ENCODE data around the gene DGKI. TPM values are rescaled to one million over a fixed set of nuclear protein-coding genes. Genes with fewer than 3 reads are reported as not detected.

Gene DGKI
- total and polyA plus RNA-seq, 4 donors: 1.1 to 11.3 (median 5.2) TPM

GRCh38 chr7:137606061-137606674 lies 240.6 kb downstream of the DGKI start:
- ATAC-seq (ENCODE audit: low FRiP score) (no peak), DNase-seq (no peak)
- 63 to 65% methylated on average over 5 of the region's 5 CpGs for WGBS, 2 donors
- Histone ChIP-seq H3K36me3 (ENCODE audit: control insufficient read depth in 1 of 2, insufficient read depth in 2 of 2, low read length in 1 of 2) (no peaks in the 10 kb centered on the region), H3K4me3 (ENCODE audit: low read length in 2 of 2) (no peak overlapping the region), H3K9me3 (ENCODE audit: control insufficient read depth, low read length) (no peaks in the 10 kb centered on the region), H3K27me3 (ENCODE audit: control insufficient read depth in 1 of 2, insufficient read depth in 2 of 2, low read length in 1 of 2) (no peaks in the 10 kb centered on the region), H3K27ac (ENCODE audit: low read depth in 1 of 2, low read length in 2 of 2) (no peak overlapping the region), H3K4me1 (ENCODE audit: control insufficient read depth in 1 of 2, insufficient read depth in 2 of 2, low read length in 2 of 2) (no peaks in the 10 kb centered on the region)
- intact Hi-C loops (cut with DNase I): loop anchor here (5.0 to 10.0 kb wide), 3 partner anchors 406 to 1129 kb away; no protein-coding TSS in a partner anchor

GRCh38 chr7:137603043-137603442 lies 243.7 kb downstream of the DGKI start:
- no peak overlapping the region for H3K4me3 ChIP-seq (ENCODE audit: low read length in 2 of 2)
- H3K4me1 ChIP-seq (ENCODE audit: control insufficient read depth in 1 of 2, insufficient read depth in 2 of 2, low read length in 2 of 2): no peaks in the 10 kb centered on the region
- no peaks in the 10 kb centered on the region for H3K36me3 ChIP-seq (ENCODE audit: control insufficient read depth in 1 of 2, insufficient read depth in 2 of 2, low read length in 1 of 2)
- ATAC-seq (ENCODE audit: low FRiP score) (no peak), DNase-seq (no peak)
- no peaks in the 10 kb centered on the region for H3K9me3 ChIP-seq (ENCODE audit: control insufficient read depth, low read length)
- WGBS, 2 donors: 40 to 45% methylated on average over 2 of the region's 2 CpGs
- intact Hi-C loops (cut with DNase I): loop anchor here (10.0 kb wide), 2 partner anchors 412 to 1132 kb away; no protein-coding TSS in a partner anchor
- no peak overlapping the region for H3K27ac ChIP-seq (ENCODE audit: low read depth in 1 of 2, low read length in 2 of 2)
- no peaks in the 10 kb centered on the region for H3K27me3 ChIP-seq (ENCODE audit: control insufficient read depth in 1 of 2, insufficient read depth in 2 of 2, low read length in 1 of 2)

- Histone ChIP-seq H3K27ac (ENCODE audit: low read depth in 1 of 2, low read length in 2 of 2) (no peak overlapping the region), H3K4me3 (ENCODE audit: low read length in 2 of 2) (no peak overlapping the region), H3K9me3 (ENCODE audit: control insufficient read depth, low read length) (no peaks in the 10 kb centered on the region), H3K36me3 (ENCODE audit: control insufficient read depth in 1 of 2, insufficient read depth in 2 of 2, low read length in 1 of 2) (no peaks in the 10 kb centered on the region), H3K4me1 (ENCODE audit: control insufficient read depth in 1 of 2, insufficient read depth in 2 of 2, low read length in 2 of 2) (no peaks in the 10 kb centered on the region), H3K27me3 (ENCODE audit: control insufficient read depth in 1 of 2, insufficient read depth in 2 of 2, low read length in 1 of 2) (no peaks in the 10 kb centered on the region)
- intact Hi-C loops (cut with DNase I): loop anchor here (10.0 kb wide), 2 partner anchors 413 to 1133 kb away; no protein-coding TSS in a partner anchor
- WGBS, 2 donors: 93 to 94% methylated on average over 6 of the region's 6 CpGs
- ATAC-seq (ENCODE audit: low FRiP score) (no peak), DNase-seq (no peak)
Measured at GRCh38 chr7:137601642-137602041, 245.1 kb downstream of the DGKI start.

GRCh38 chr7:137597856-137598255 lies 248.9 kb downstream of the DGKI start:
- H3K4me1 ChIP-seq (ENCODE audit: control insufficient read depth in 1 of 2, insufficient read depth in 2 of 2, low read length in 2 of 2): no peaks in the 10 kb centered on the region
- DNase-seq (no peak), ATAC-seq (ENCODE audit: low FRiP score) (no peak)
- no peak overlapping the region for H3K27ac ChIP-seq (ENCODE audit: low read depth in 1 of 2, low read length in 2 of 2)
- peaks cover 0 to 2% of the 10 kb centered on the region in 2 donors for H3K36me3 ChIP-seq (ENCODE audit: control insufficient read depth in 1 of 2, insufficient read depth in 2 of 2, low read length in 1 of 2)
- H3K27me3 ChIP-seq (ENCODE audit: control insufficient read depth in 1 of 2, insufficient read depth in 2 of 2, low read length in 1 of 2): no peaks in the 10 kb centered on the region
- intact Hi-C loops (cut with DNase I): loop anchor here (10.0 kb wide), 3 partner anchors 133 to 1193 kb away; no protein-coding TSS in a partner anchor
- no peak overlapping the region for H3K4me3 ChIP-seq (ENCODE audit: low read length in 2 of 2)
- H3K9me3 ChIP-seq (ENCODE audit: control insufficient read depth, low read length): no peaks in the 10 kb centered on the region
- 74 to 83% methylated on average over 4 of the region's 4 CpGs for WGBS, 2 donors

GRCh38 chr7:137593115-137593711 lies 253.6 kb downstream of the DGKI start:
- WGBS, 2 donors: 81 to 84% methylated on average over 5 of the region's 5 CpGs
- Histone ChIP-seq H3K36me3 (ENCODE audit: control insufficient read depth in 1 of 2, insufficient read depth in 2 of 2, low read length in 1 of 2) (peaks cover 0 to 2% of the 10 kb centered on the region in 2 donors), H3K4me3 (ENCODE audit: low read length in 2 of 2) (no peak overlapping the region), H3K9me3 (ENCODE audit: control insufficient read depth, low read length) (no peaks in the 10 kb centered on the region), H3K27me3 (ENCODE audit: control insufficient read depth in 1 of 2, insufficient read depth in 2 of 2, low read length in 1 of 2) (no peaks in the 10 kb centered on the region), H3K27ac (ENCODE audit: low read depth in 1 of 2, low read length in 2 of 2) (no peak overlapping the region), H3K4me1 (ENCODE audit: control insufficient read depth in 1 of 2, insufficient read depth in 2 of 2, low read length in 2 of 2) (peaks cover 0 to 6% of the 10 kb centered on the region in 2 donors)
- DNase-seq (no peak), ATAC-seq (ENCODE audit: low FRiP score) (no peak)
- intact Hi-C loops (cut with DNase I): loop anchor here (2.0 to 10.0 kb wide), 5 partner anchors 128 to 1188 kb away; no protein-coding TSS in a partner anchor

GRCh38 chr7:137592232-137592896 lies 254.4 kb downstream of the DGKI start:
- DNase-seq (peak in 1 of 2 donors; percentile 79), ATAC-seq (ENCODE audit: low FRiP score) (peak; percentile 78)
- Histone ChIP-seq H3K4me1 (ENCODE audit: control insufficient read depth in 1 of 2, insufficient read depth in 2 of 2, low read length in 2 of 2) (peaks cover 0 to 6% of the 10 kb centered on the region in 2 donors), H3K27me3 (ENCODE audit: control insufficient read depth in 1 of 2, insufficient read depth in 2 of 2, low read length in 1 of 2) (no peaks in the 10 kb centered on the region), H3K27ac (ENCODE audit: low read depth in 1 of 2, low read length in 2 of 2) (no peak overlapping the region), H3K4me3 (ENCODE audit: low read length in 2 of 2) (no peak overlapping the region), H3K36me3 (ENCODE audit: control insufficient read depth in 1 of 2, insufficient read depth in 2 of 2, low read length in 1 of 2) (peaks cover 0 to 2% of the 10 kb centered on the region in 2 donors), H3K9me3 (ENCODE audit: control insufficient read depth, low read length) (no peaks in the 10 kb centered on the region)
- WGBS, 2 donors: 18% methylated on average over 6 of the region's 6 CpGs
- intact Hi-C loops (cut with DNase I): loop anchor here (2.0 to 10.0 kb wide), 5 partner anchors 128 to 1188 kb away; no protein-coding TSS in a partner anchor

GRCh38 chr7:137591421-137591837 lies 255.3 kb downstream of the DGKI start:
- Histone ChIP-seq H3K27me3 (ENCODE audit: control insufficient read depth in 1 of 2, insufficient read depth in 2 of 2, low read length in 1 of 2) (no peaks in the 10 kb centered on the region), H3K9me3 (ENCODE audit: control insufficient read depth, low read length) (no peaks in the 10 kb centered on the region), H3K4me1 (ENCODE audit: control insufficient read depth in 1 of 2, insufficient read depth in 2 of 2, low read length in 2 of 2) (peaks cover 0 to 6% of the 10 kb centered on the region in 2 donors), H3K36me3 (ENCODE audit: control insufficient read depth in 1 of 2, insufficient read depth in 2 of 2, low read length in 1 of 2) (peaks cover 0 to 3% of the 10 kb centered on the region in 2 donors), H3K4me3 (ENCODE audit: low read length in 2 of 2) (no peak overlapping the region), H3K27ac (ENCODE audit: low read depth in 1 of 2, low read length in 2 of 2) (no peak overlapping the region)
- DNase-seq: no peak
- intact Hi-C loops (cut with DNase I): loop anchor here (5.0 to 10.0 kb wide), 4 partner anchors 127 to 1187 kb away; no protein-coding TSS in a partner anchor
- WGBS, 2 donors: 83 to 84% methylated on average over 5 of the region's 5 CpGs
- ATAC-seq (ENCODE audit: low FRiP score): no peak

GRCh38 chr7:137590756-137591305 lies 255.9 kb downstream of the DGKI start:
- no peaks in the 10 kb centered on the region for H3K9me3 ChIP-seq (ENCODE audit: control insufficient read depth, low read length)
- H3K4me1 ChIP-seq (ENCODE audit: control insufficient read depth in 1 of 2, insufficient read depth in 2 of 2, low read length in 2 of 2): peaks cover 0 to 6% of the 10 kb centered on the region in 2 donors
- peaks cover 0 to 3% of the 10 kb centered on the region in 2 donors for H3K36me3 ChIP-seq (ENCODE audit: control insufficient read depth in 1 of 2, insufficient read depth in 2 of 2, low read length in 1 of 2)
- DNase-seq (no peak), ATAC-seq (ENCODE audit: low FRiP score) (no peak)
- 95 to 96% methylated on average over 15 of the region's 15 CpGs for WGBS, 2 donors
- H3K4me3 ChIP-seq (ENCODE audit: low read length in 2 of 2): no peak overlapping the region
- intact Hi-C loops (cut with DNase I): loop anchor here (5.0 to 10.0 kb wide), 4 partner anchors 126 to 1186 kb away; no protein-coding TSS in a partner anchor
- H3K27ac ChIP-seq (ENCODE audit: low read depth in 1 of 2, low read length in 2 of 2): no peak overlapping the region
- no peaks in the 10 kb centered on the region for H3K27me3 ChIP-seq (ENCODE audit: control insufficient read depth in 1 of 2, insufficient read depth in 2 of 2, low read length in 1 of 2)

Data from aorta (tissue), 5 donors.